ENCODE measurements around the gene NDUFS6.
"Not testable (repeated sequence)": the region's sequence is repeated elsewhere in the genome, so short reads cannot be mapped to it uniquely, and the experiment has no call there.

NDUFS6 gene

GRCh38 chr5:1836891-1837880 lies 36.0 kb downstream of the NDUFS6 start:
- Histone ChIP-seq H3K4me3 (ENCODE audit: insufficient read depth, low read depth, low read length, poor library complexity, severe bottlenecking) (no peak overlapping the region), H3K27me3 (replicated peaks; ENCODE audit: control insufficient read depth, insufficient read depth, low read length, poor library complexity, severe bottlenecking) (no peaks in the 10 kb centered on the region), H3K27ac (ENCODE audit: insufficient read depth, low read length, poor library complexity, severe bottlenecking) (no peak overlapping the region), H3K4me1 (ENCODE audit: control insufficient read depth, insufficient read depth, low read length, poor library complexity, severe bottlenecking) (no peaks in the 10 kb centered on the region), H3K36me3 (ENCODE audit: control insufficient read depth, insufficient read depth, low read length) (no peaks in the 10 kb centered on the region), H3K9me3 (ENCODE audit: control insufficient read depth, low read length) (no peaks in the 10 kb centered on the region)
- DNase-seq = no peak

- Histone ChIP-seq H3K4me1 (ENCODE audit: control insufficient read depth, insufficient read depth, low read length, poor library complexity, severe bottlenecking) (no peaks in the 10 kb centered on the region), H3K4me3 (ENCODE audit: insufficient read depth, low read depth, low read length, poor library complexity, severe bottlenecking) (no peak overlapping the region), H3K36me3 (ENCODE audit: control insufficient read depth, insufficient read depth, low read length) (no peaks in the 10 kb centered on the region), H3K27me3 (replicated peaks; ENCODE audit: control insufficient read depth, insufficient read depth, low read length, poor library complexity, severe bottlenecking) (no peaks in the 10 kb centered on the region), H3K9me3 (ENCODE audit: control insufficient read depth, low read length) (no peaks in the 10 kb centered on the region), H3K27ac (ENCODE audit: insufficient read depth, low read length, poor library complexity, severe bottlenecking) (no peak overlapping the region)
- no peak for DNase-seq
Measured at GRCh38 chr5:1838013-1838412, 36.8 kb downstream of the NDUFS6 start.

GRCh38 chr5:1840071-1840547 lies 38.9 kb downstream of the NDUFS6 start:
- Histone ChIP-seq H3K36me3 (ENCODE audit: control insufficient read depth, insufficient read depth, low read length) (no peaks in the 10 kb centered on the region), H3K4me3 (ENCODE audit: insufficient read depth, low read depth, low read length, poor library complexity, severe bottlenecking) (no peak overlapping the region), H3K4me1 (ENCODE audit: control insufficient read depth, insufficient read depth, low read length, poor library complexity, severe bottlenecking) (no peaks in the 10 kb centered on the region), H3K27ac (ENCODE audit: insufficient read depth, low read length, poor library complexity, severe bottlenecking) (no peak overlapping the region), H3K9me3 (ENCODE audit: control insufficient read depth, low read length) (no peaks in the 10 kb centered on the region), H3K27me3 (replicated peaks; ENCODE audit: control insufficient read depth, insufficient read depth, low read length, poor library complexity, severe bottlenecking) (no peaks in the 10 kb centered on the region)
- no peak for DNase-seq

- Histone ChIP-seq H3K4me3 (ENCODE audit: insufficient read depth, low read depth, low read length, poor library complexity, severe bottlenecking) (no peak overlapping the region), H3K27ac (ENCODE audit: insufficient read depth, low read length, poor library complexity, severe bottlenecking) (no peak overlapping the region), H3K9me3 (ENCODE audit: control insufficient read depth, low read length) (no peaks in the 10 kb centered on the region), H3K27me3 (replicated peaks; ENCODE audit: control insufficient read depth, insufficient read depth, low read length, poor library complexity, severe bottlenecking) (no peaks in the 10 kb centered on the region), H3K4me1 (ENCODE audit: control insufficient read depth, insufficient read depth, low read length, poor library complexity, severe bottlenecking) (no peaks in the 10 kb centered on the region), H3K36me3 (ENCODE audit: control insufficient read depth, insufficient read depth, low read length) (no peaks in the 10 kb centered on the region)
- DNase-seq = no peak
Measured at GRCh38 chr5:1840741-1841521, 39.7 kb downstream of the NDUFS6 start.

- no peaks in the 10 kb centered on the region for H3K4me1 ChIP-seq (ENCODE audit: control insufficient read depth, insufficient read depth, low read length, poor library complexity, severe bottlenecking)
- H3K27me3 ChIP-seq (replicated peaks; ENCODE audit: control insufficient read depth, insufficient read depth, low read length, poor library complexity, severe bottlenecking) = no peaks in the 10 kb centered on the region
Measured at GRCh38 chr5:1842004-1842819, 41.0 kb downstream of the NDUFS6 start.

GRCh38 chr5:1843761-1844160 lies 42.6 kb downstream of the NDUFS6 start:
- H3K4me3 ChIP-seq (ENCODE audit: insufficient read depth, low read depth, low read length, poor library complexity, severe bottlenecking); H3K27me3 ChIP-seq (replicated peaks; ENCODE audit: control insufficient read depth, insufficient read depth, low read length, poor library complexity, severe bottlenecking); H3K36me3 ChIP-seq (ENCODE audit: control insufficient read depth, insufficient read depth, low read length): not testable (repeated sequence)

More at GRCh38 chr5:1842004-1842819, 41.0 kb downstream of the NDUFS6 start:
- DNase-seq = no peak
- no peak overlapping the region for H3K27ac ChIP-seq (ENCODE audit: insufficient read depth, low read length, poor library complexity, severe bottlenecking)
- no peaks in the 10 kb centered on the region for H3K36me3 ChIP-seq (ENCODE audit: control insufficient read depth, insufficient read depth, low read length)
- no peak overlapping the region for H3K4me3 ChIP-seq (ENCODE audit: insufficient read depth, low read depth, low read length, poor library complexity, severe bottlenecking)
- no peaks in the 10 kb centered on the region for H3K9me3 ChIP-seq (ENCODE audit: control insufficient read depth, low read length)

GRCh38 chr5:1844708-1845436 lies 43.7 kb downstream of the NDUFS6 start:
- H3K4me3 ChIP-seq (ENCODE audit: insufficient read depth, low read depth, low read length, poor library complexity, severe bottlenecking) = no peak overlapping the region
- H3K4me1 ChIP-seq (ENCODE audit: control insufficient read depth, insufficient read depth, low read length, poor library complexity, severe bottlenecking) = no peaks in the 10 kb centered on the region
- no peaks in the 10 kb centered on the region for H3K27me3 ChIP-seq (replicated peaks; ENCODE audit: control insufficient read depth, insufficient read depth, low read length, poor library complexity, severe bottlenecking)
- H3K9me3 ChIP-seq (ENCODE audit: control insufficient read depth, low read length) = no peaks in the 10 kb centered on the region
- no peak overlapping the region for H3K27ac ChIP-seq (ENCODE audit: insufficient read depth, low read length, poor library complexity, severe bottlenecking)
- no peaks in the 10 kb centered on the region for H3K36me3 ChIP-seq (ENCODE audit: control insufficient read depth, insufficient read depth, low read length)
- DNase-seq = no peak

More at GRCh38 chr5:1843761-1844160, 42.6 kb downstream of the NDUFS6 start:
- not testable (repeated sequence) for DNase-seq; H3K4me1 ChIP-seq (ENCODE audit: control insufficient read depth, insufficient read depth, low read length, poor library complexity, severe bottlenecking); H3K27ac ChIP-seq (ENCODE audit: insufficient read depth, low read length, poor library complexity, severe bottlenecking); H3K9me3 ChIP-seq (ENCODE audit: control insufficient read depth, low read length)

- Histone ChIP-seq H3K27me3 (replicated peaks; ENCODE audit: control insufficient read depth, insufficient read depth, low read length, poor library complexity, severe bottlenecking) (no peaks in the 10 kb centered on the region), H3K36me3 (ENCODE audit: control insufficient read depth, insufficient read depth, low read length) (no peaks in the 10 kb centered on the region)
Measured at GRCh38 chr5:1845696-1846095, 44.5 kb downstream of the NDUFS6 start.

GRCh38 chr5:1846583-1846982 lies 45.4 kb downstream of the NDUFS6 start:
- H3K36me3 ChIP-seq (ENCODE audit: control insufficient read depth, insufficient read depth, low read length) = no peaks in the 10 kb centered on the region
- no peak overlapping the region for H3K4me3 ChIP-seq (ENCODE audit: insufficient read depth, low read depth, low read length, poor library complexity, severe bottlenecking)
- H3K4me1 ChIP-seq (ENCODE audit: control insufficient read depth, insufficient read depth, low read length, poor library complexity, severe bottlenecking) = no peaks in the 10 kb centered on the region
- H3K27ac ChIP-seq (ENCODE audit: insufficient read depth, low read length, poor library complexity, severe bottlenecking) = no peak overlapping the region
- no peaks in the 10 kb centered on the region for H3K27me3 ChIP-seq (replicated peaks; ENCODE audit: control insufficient read depth, insufficient read depth, low read length, poor library complexity, severe bottlenecking)
- no peaks in the 10 kb centered on the region for H3K9me3 ChIP-seq (ENCODE audit: control insufficient read depth, low read length)
- no peak for DNase-seq

More at GRCh38 chr5:1845696-1846095, 44.5 kb downstream of the NDUFS6 start:
- no peak for DNase-seq
- H3K27ac ChIP-seq (ENCODE audit: insufficient read depth, low read length, poor library complexity, severe bottlenecking) = no peak overlapping the region
- no peaks in the 10 kb centered on the region for H3K4me1 ChIP-seq (ENCODE audit: control insufficient read depth, insufficient read depth, low read length, poor library complexity, severe bottlenecking)
- H3K4me3 ChIP-seq (ENCODE audit: insufficient read depth, low read depth, low read length, poor library complexity, severe bottlenecking) = no peak overlapping the region
- no peaks in the 10 kb centered on the region for H3K9me3 ChIP-seq (ENCODE audit: control insufficient read depth, low read length)
